SK-N-SH (cell line): ENCODE measurements around the gene FIZ1. TPM values are rescaled to one million over a fixed set of nuclear protein-coding genes. Genes with fewer than 3 reads are reported as not detected.

Experiments used
- CTCF ChIA-PET: fragments of 300-600, 350-600 bp; formaldehyde crosslinking; extraction: SDS; loops from one replicate; lab custom pipeline; 2021; lab: Yijun Ruan, JAX
- POLR2A ChIA-PET: fragments of 350-600 bp; sonication (Branson Sonifier 250); formaldehyde crosslinking; extraction: SDS; loops from one replicate; lab custom pipeline; 2020; ENCODE audit warnings: antibody characterized with exemption, inconsistent platforms; lab: Yijun Ruan, JAX
- DNase-seq: peaks from one replicate; pipeline ENCODE4 v3.0.0; 2012
- H2AFZ ChIP-seq: fragments of 200-600 bp; sonication (generic); 2 replicates; pipeline ENCODE4 v1.8.1; 2016; ENCODE audit warnings: antibody characterized with exemption, mild to moderate bottlenecking, low read depth
- H3F3A ChIP-seq: fragments of 200-600 bp; sonication (generic); replicated peaks from 2 replicates; pipeline ENCODE3; 2016; ENCODE audit warnings: antibody characterized with exemption, mild to moderate bottlenecking; ENCODE audit not compliant: insufficient read depth
- H3K27ac ChIP-seq, 2 experiments: fragments of 200-500 bp in 1 of 2; fragments of 200-600 bp in 1 of 2; sonication (Bioruptor generic) in 1 of 2; sonication (generic), shearing (Covaris generic) in 1 of 2; 2 replicates each; pipeline versions ENCODE4 v1.5.1 to v1.6.1; 2014 to 2016; ENCODE audit warnings: low read depth in 2 of 2, inconsistent platforms in 1 of 2, low read length in 1 of 2, mild to moderate bottlenecking in 1 of 2, mixed read lengths in 1 of 2
- H3K27me3 ChIP-seq: fragments of 200-600 bp; sonication (generic), shearing (Covaris generic); 2 replicates; pipeline ENCODE4 v1.6.1; 2016; ENCODE audit warnings: mixed run types; ENCODE audit not compliant: insufficient read depth
- H3K36me3 ChIP-seq, 2 experiments: fragments of 200-500 bp in 1 of 2; fragments of 200-600 bp in 1 of 2; sonication (Bioruptor generic) in 1 of 2; sonication (generic) in 1 of 2; replicated peaks in 1 of 2; 2 replicates each; pipeline versions ENCODE3 to v1.5.1; 2014 to 2016; ENCODE audit warnings: low read length in 1 of 2, mild to moderate bottlenecking in 1 of 2; ENCODE audit not compliant: insufficient read depth in 2 of 2, control insufficient read depth in 1 of 2
- H3K4me1 ChIP-seq, 2 experiments: fragments of 200-500 bp in 1 of 2; fragments of 200-600 bp in 1 of 2; sonication (Bioruptor generic) in 1 of 2; sonication (generic), shearing (Covaris generic) in 1 of 2; 2 replicates each; pipeline versions ENCODE4 v1.5.1 to v1.6.1; 2014 to 2016; ENCODE audit warnings: low read depth in 1 of 2, low read length in 1 of 2, mixed run types in 1 of 2; ENCODE audit not compliant: insufficient read depth in 2 of 2, control insufficient read depth in 1 of 2
- H3K4me2 ChIP-seq: fragments of 200-600 bp; sonication (generic), shearing (Covaris generic); 2 replicates; pipeline ENCODE4 v1.6.1; 2017; ENCODE audit warnings: mixed run types
- H3K4me3 ChIP-seq, 2 experiments: fragments of 200-500 bp in 1 of 2; fragments of 200-600 bp in 1 of 2; sonication (Bioruptor generic) in 1 of 2; sonication (generic), shearing (Covaris generic) in 1 of 2; 2 replicates each; pipeline versions ENCODE4 v1.5.1 to v1.8.1; 2014 to 2016; ENCODE audit warnings: low read depth in 2 of 2, inconsistent platforms in 1 of 2, low read length in 1 of 2, mild to moderate bottlenecking in 1 of 2, mixed read lengths in 1 of 2, moderate library complexity in 1 of 2
- H3K79me2 ChIP-seq: fragments of 200-600 bp; sonication (generic); 2 replicates; pipeline ENCODE4 v1.8.1; 2017; ENCODE audit warnings: mild to moderate bottlenecking; ENCODE audit not compliant: insufficient read depth
- H3K9ac ChIP-seq: fragments of 200-600 bp; sonication (generic); 2 replicates; pipeline ENCODE4 v1.6.1; 2017; ENCODE audit warnings: mixed run types
- H3K9me2 ChIP-seq: fragments of 200-600 bp; sonication (generic); 2 replicates; pipeline ENCODE4 v1.6.1; 2017; ENCODE audit warnings: mixed run types
- H3K9me3 ChIP-seq: fragments of 200-600 bp; sonication (generic); 2 replicates; pipeline ENCODE4 v1.6.1; 2017; ENCODE audit warnings: mixed run types, mild to moderate bottlenecking, moderate library complexity
- H4K20me1 ChIP-seq: fragments of 200-600 bp; sonication (generic); 2 replicates; pipeline ENCODE4 v1.6.1; 2017; ENCODE audit warnings: mild to moderate bottlenecking, mixed run types; ENCODE audit not compliant: insufficient read depth
- CHD2 ChIP-seq: fragments of 150-350 bp; IDR thresholded peaks from 2 replicates; pipeline ENCODE4 v1.6.1; 2018; ENCODE audit warnings: low read length; ENCODE audit not compliant: partially characterized antibody
- ELF1 ChIP-seq: IDR thresholded peaks from 2 replicates; pipeline ENCODE4 v1.4.0; 2012
- EZH2phosphoT487 ChIP-seq: fragments of 200-600 bp; sonication (generic); IDR thresholded peaks from 2 replicates; pipeline ENCODE4 v1.6.1; 2017; ENCODE audit warnings: low read depth, mixed run types, mild to moderate bottlenecking, antibody characterized with exemption, moderate library complexity, borderline replicate concordance
- FOSL2 ChIP-seq: IDR thresholded peaks from 2 replicates; pipeline ENCODE4 v1.4.0; 2012; ENCODE audit warnings: low read depth, mild to moderate bottlenecking, moderate library complexity, borderline replicate concordance
- GABPA ChIP-seq: IDR thresholded peaks from 2 replicates; pipeline ENCODE4 v1.4.0; 2012; ENCODE audit warnings: low read depth, mild to moderate bottlenecking
- GATA2 ChIP-seq: sonication (generic); formaldehyde crosslinking; IDR thresholded peaks from 2 replicates; pipeline ENCODE4 v1.5.0; 2020; ENCODE audit warnings: mild to moderate bottlenecking, missing genetic modification reagents
- NRF1 ChIP-seq: IDR thresholded peaks from 2 replicates; pipeline ENCODE4 v1.6.1; 2012; ENCODE audit warnings: low read depth, mild to moderate bottlenecking, low read length
- POLR2AphosphoS5 ChIP-seq: IDR thresholded peaks from 2 replicates; pipeline ENCODE4 v1.6.1; 2012; ENCODE audit warnings: low read depth, low read length
- RCOR1 ChIP-seq: fragments of 150-350 bp; IDR thresholded peaks from 2 replicates; pipeline ENCODE4 v1.6.1; 2017; ENCODE audit warnings: antibody characterized with exemption, low read length
- TAF1 ChIP-seq: IDR thresholded peaks from 2 replicates; pipeline ENCODE4 v1.6.1; 2012; ENCODE audit warnings: low read depth, mild to moderate bottlenecking, low read length, moderate library complexity, borderline replicate concordance
- TEAD4 ChIP-seq: IDR thresholded peaks from 2 replicates; pipeline ENCODE4 v1.4.0; 2012; ENCODE audit warnings: mild to moderate bottlenecking, borderline replicate concordance; ENCODE audit not compliant: insufficient read depth
- WGBS: methylation state at CpG from one replicate; pipeline ENCODE4 v1.1.6; 2017; ENCODE audit warnings: low lambda C conversion rate; 5-methylcytosine and 5-hydroxymethylcytosine counted together
- polyA plus RNA-seq, 3 experiments: library from polyadenylated mRNA; depleted of rRNA; stranded (reverse); fragments of >200 nt; gene quantifications; 2 replicates each; pipeline ENCODE4 v1.2.3, GENCODE V29; 2012
- TF ChIP-seq, protein P1 (sequence below): IDR thresholded peaks from 2 replicates; pipeline ENCODE4 v1.6.1; 2012; ENCODE audit warnings: mild to moderate bottlenecking, low read depth, low read length, moderate library complexity
- TF ChIP-seq, protein P2 (sequence below): IDR thresholded peaks from 2 replicates; pipeline ENCODE4; 2012
- TF ChIP-seq, protein P3 (sequence below): fragments of 150-350 bp; IDR thresholded peaks from 2 replicates; pipeline ENCODE4 v1.6.1; 2016; ENCODE audit warnings: mild to moderate bottlenecking, low read depth, low read length
- TF ChIP-seq, protein P4 (sequence below): IDR thresholded peaks from 2 replicates; pipeline ENCODE4 v1.4.0; 2012; ENCODE audit warnings: low read depth, borderline replicate concordance

The FIZ1 gene
- polyA plus RNA-seq, 1 of the 3 experiments (the other 2 are of a cell fraction), result 5.7 TPM

DNA sequence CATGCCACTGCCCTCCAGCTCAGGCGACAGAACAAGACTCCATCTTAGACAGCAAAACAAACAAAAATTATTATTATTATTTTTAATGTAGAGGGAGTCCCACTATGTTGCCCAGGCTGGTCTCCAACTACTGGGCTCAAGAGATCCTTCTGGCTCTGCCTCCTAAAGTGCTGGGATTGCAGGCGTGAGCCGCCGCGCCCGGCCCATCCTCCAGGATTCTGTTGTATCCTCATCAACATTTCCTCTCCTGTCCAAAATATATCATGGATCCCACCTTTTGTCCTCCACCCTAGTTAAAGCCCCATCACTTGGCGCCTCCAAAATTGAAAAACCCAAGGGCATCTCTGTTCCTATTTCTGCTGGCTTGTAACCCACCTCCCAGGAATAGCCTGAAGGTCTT lies 23.8 kb upstream of the FIZ1 start:
- 95% methylated on average over 7 of the region's 7 CpGs for WGBS
- POLR2A ChIA-PET, result no interaction called here
- no peak overlapping the region for H3K27ac ChIP-seq
- peaks cover 0 to 3% of the 10 kb centered on the region in 2 experiments for H3K36me3 ChIP-seq
- H4K20me1 ChIP-seq, result no peaks in the 10 kb centered on the region
- TF ChIP-seq ELF1 (no peak), FOSL2 (no peak), RCOR1 (no peak), POLR2AphosphoS5 (no peak), GATA2 (no peak), GABPA (no peak)
- TF ChIP-seq, protein P1, sequence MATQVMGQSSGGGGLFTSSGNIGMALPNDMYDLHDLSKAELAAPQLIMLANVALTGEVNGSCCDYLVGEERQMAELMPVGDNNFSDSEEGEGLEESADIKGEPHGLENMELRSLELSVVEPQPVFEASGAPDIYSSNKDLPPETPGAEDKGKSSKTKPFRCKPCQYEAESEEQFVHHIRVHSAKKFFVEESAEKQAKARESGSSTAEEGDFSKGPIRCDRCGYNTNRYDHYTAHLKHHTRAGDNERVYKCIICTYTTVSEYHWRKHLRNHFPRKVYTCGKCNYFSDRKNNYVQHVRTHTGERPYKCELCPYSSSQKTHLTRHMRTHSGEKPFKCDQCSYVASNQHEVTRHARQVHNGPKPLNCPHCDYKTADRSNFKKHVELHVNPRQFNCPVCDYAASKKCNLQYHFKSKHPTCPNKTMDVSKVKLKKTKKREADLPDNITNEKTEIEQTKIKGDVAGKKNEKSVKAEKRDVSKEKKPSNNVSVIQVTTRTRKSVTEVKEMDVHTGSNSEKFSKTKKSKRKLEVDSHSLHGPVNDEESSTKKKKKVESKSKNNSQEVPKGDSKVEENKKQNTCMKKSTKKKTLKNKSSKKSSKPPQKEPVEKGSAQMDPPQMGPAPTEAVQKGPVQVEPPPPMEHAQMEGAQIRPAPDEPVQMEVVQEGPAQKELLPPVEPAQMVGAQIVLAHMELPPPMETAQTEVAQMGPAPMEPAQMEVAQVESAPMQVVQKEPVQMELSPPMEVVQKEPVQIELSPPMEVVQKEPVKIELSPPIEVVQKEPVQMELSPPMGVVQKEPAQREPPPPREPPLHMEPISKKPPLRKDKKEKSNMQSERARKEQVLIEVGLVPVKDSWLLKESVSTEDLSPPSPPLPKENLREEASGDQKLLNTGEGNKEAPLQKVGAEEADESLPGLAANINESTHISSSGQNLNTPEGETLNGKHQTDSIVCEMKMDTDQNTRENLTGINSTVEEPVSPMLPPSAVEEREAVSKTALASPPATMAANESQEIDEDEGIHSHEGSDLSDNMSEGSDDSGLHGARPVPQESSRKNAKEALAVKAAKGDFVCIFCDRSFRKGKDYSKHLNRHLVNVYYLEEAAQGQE, result no peak
- TF ChIP-seq, protein P2, sequence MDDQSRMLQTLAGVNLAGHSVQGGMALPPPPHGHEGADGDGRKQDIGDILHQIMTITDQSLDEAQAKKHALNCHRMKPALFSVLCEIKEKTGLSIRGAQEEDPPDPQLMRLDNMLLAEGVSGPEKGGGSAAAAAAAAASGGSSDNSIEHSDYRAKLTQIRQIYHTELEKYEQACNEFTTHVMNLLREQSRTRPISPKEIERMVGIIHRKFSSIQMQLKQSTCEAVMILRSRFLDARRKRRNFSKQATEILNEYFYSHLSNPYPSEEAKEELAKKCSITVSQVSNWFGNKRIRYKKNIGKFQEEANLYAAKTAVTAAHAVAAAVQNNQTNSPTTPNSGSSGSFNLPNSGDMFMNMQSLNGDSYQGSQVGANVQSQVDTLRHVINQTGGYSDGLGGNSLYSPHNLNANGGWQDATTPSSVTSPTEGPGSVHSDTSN, result no peak
- no peak overlapping the region for H2AFZ ChIP-seq
- H3K4me3 ChIP-seq, result no peak overlapping the region
- no peak overlapping the region for H3K9ac ChIP-seq
- H3K4me1 ChIP-seq, result peaks cover 0 to 2% of the 10 kb centered on the region in 2 experiments; a peak in 1 of 4 replicates
- no peaks in the 10 kb centered on the region for H3K9me2 ChIP-seq
- peaks cover 11% of the 10 kb centered on the region; the same call in 1 of the 2 replicates for H3K79me2 ChIP-seq
- DNase-seq, result peak; percentile 9
- CTCF ChIA-PET, result interaction anchor here (0.7 to 4.7 kb wide), 5 partner anchors 10 to 321 kb away, joined by 3 to 30 read pairs (median 9); partner anchors contain the start of gene ZNF865
- H3K4me2 ChIP-seq, result peak overlapping the region; percentile 29; the same call in 1 of the 2 replicates
- no peaks in the 10 kb centered on the region for H3K27me3 ChIP-seq
- no peaks in the 10 kb centered on the region for H3K9me3 ChIP-seq
- peaks cover 12% of the 10 kb centered on the region for H3F3A ChIP-seq

DNA sequence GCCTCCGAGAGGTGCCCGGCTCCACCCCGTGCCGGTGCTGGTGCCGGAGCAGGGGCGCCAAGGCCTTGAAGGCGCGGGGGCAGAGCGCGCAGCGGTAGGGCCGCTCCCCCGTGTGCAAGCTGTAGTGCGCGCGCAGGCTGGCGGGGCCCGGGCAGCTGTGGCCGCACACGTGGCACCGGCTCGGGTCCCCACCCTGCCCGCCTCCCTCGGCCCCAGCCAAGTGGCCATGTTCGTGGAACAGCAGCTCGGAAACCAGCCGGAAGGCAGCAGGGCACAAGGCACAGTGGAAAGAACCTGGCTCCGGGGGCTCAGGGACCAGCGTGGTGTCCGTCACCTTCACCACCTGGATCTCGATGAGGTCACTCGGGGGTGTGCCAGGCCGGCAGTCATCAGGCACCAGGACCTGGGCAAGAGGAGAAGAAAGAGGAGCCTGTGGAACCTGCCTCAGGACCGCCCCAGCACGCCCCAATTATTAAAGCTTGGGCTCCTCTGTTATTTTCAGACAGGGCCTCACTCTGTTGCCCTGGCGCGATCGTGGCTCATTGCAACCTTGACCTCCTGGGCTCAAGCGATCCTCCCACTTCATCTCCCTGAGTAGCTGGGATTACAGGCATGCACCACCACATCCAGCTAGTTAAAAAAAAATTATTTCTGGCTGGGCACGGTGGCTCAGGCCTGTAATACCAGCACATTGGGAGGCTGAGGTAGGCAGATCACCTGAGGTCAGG lies 23.1 kb upstream of the FIZ1 start:
- Histone ChIP-seq H3F3A (peaks cover 12% of the 10 kb centered on the region), H3K4me3 (no peak overlapping the region), H2AFZ (no peak overlapping the region), H4K20me1 (no peaks in the 10 kb centered on the region), H3K9me2 (no peaks in the 10 kb centered on the region), H3K36me3 (peaks cover 0 to 6% of the 10 kb centered on the region in 2 experiments), H3K4me2 (no peak overlapping the region), H3K27ac (no peak overlapping the region), H3K9ac (no peak overlapping the region), H3K79me2 (peaks cover 11% of the 10 kb centered on the region; the same call in 1 of the 2 replicates), H3K9me3 (no peaks in the 10 kb centered on the region), H3K27me3 (no peaks in the 10 kb centered on the region), H3K4me1 (peaks cover 0 to 2% of the 10 kb centered on the region in 2 experiments; a peak in 1 of 4 replicates)
- no peak for DNase-seq
- WGBS, result 95% methylated on average over 32 of the region's 40 CpGs
- POLR2A ChIA-PET, result no interaction called here
- CTCF ChIA-PET, result interaction anchor here (0.6 to 6.7 kb wide), 2 partner anchors 10 to 250 kb away, joined by 3 to 40 read pairs; no protein-coding TSS in a partner anchor
- no peak for TF ChIP-seq TEAD4
- TF ChIP-seq, protein P3, sequence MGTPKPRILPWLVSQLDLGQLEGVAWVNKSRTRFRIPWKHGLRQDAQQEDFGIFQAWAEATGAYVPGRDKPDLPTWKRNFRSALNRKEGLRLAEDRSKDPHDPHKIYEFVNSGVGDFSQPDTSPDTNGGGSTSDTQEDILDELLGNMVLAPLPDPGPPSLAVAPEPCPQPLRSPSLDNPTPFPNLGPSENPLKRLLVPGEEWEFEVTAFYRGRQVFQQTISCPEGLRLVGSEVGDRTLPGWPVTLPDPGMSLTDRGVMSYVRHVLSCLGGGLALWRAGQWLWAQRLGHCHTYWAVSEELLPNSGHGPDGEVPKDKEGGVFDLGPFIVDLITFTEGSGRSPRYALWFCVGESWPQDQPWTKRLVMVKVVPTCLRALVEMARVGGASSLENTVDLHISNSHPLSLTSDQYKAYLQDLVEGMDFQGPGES, result no peak
- TF ChIP-seq, protein P1, result no peak
- TF ChIP-seq TAF1, result no peak
- no peak for TF ChIP-seq RCOR1
- no peak for TF ChIP-seq EZH2phosphoT487
- no peak for TF ChIP-seq CHD2
- TF ChIP-seq NRF1, result no peak
- TF ChIP-seq, protein P4, sequence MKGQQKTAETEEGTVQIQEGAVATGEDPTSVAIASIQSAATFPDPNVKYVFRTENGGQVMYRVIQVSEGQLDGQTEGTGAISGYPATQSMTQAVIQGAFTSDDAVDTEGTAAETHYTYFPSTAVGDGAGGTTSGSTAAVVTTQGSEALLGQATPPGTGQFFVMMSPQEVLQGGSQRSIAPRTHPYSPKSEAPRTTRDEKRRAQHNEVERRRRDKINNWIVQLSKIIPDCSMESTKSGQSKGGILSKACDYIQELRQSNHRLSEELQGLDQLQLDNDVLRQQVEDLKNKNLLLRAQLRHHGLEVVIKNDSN, result no peak
